B cell (primary cell): ENCODE measurements around the gene GRID2.

ENCODE experiments used
- EZH2 ChIP-seq: IDR thresholded peaks from 2 replicates; pipeline ENCODE4 v1.6.1; 2012; ENCODE audit warnings: borderline replicate concordance, low read depth, mild to moderate bottlenecking, moderate library complexity, low read length; ENCODE audit not compliant: insufficient read depth, poor library complexity, severe bottlenecking
- TF ChIP-seq, protein P1 (sequence below): fragments of 200-600 bp; IDR thresholded peaks from one replicate; pipeline ENCODE4 v1.8.0; 2022; ENCODE audit warnings: antibody characterized with exemption, mild to moderate bottlenecking

DNA sequence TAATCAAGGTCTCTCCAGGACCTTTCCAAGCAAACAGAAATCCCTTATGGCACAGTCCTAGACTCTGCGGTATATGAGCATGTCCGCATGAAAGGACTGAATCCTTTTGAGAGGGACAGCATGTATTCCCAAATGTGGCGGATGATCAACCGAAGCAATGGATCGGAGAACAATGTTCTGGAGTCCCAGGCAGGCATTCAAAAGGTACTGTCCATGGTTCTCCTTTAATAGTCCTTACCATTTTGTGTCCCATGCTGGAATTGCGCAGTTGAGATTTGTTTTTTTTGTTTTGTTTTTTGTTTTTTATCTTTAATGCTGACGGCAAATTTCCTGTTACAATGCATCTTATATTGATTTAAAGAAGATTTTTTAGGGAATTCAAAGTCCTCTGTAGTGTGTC is 1211.4 kb downstream of the GRID2 start:
- TF ChIP-seq, protein P1, sequence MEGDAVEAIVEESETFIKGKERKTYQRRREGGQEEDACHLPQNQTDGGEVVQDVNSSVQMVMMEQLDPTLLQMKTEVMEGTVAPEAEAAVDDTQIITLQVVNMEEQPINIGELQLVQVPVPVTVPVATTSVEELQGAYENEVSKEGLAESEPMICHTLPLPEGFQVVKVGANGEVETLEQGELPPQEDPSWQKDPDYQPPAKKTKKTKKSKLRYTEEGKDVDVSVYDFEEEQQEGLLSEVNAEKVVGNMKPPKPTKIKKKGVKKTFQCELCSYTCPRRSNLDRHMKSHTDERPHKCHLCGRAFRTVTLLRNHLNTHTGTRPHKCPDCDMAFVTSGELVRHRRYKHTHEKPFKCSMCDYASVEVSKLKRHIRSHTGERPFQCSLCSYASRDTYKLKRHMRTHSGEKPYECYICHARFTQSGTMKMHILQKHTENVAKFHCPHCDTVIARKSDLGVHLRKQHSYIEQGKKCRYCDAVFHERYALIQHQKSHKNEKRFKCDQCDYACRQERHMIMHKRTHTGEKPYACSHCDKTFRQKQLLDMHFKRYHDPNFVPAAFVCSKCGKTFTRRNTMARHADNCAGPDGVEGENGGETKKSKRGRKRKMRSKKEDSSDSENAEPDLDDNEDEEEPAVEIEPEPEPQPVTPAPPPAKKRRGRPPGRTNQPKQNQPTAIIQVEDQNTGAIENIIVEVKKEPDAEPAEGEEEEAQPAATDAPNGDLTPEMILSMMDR: no peak
- no peak for TF ChIP-seq EZH2
